GM20431 (cell line): Measurements from ENCODE around the gene SRCIN1.

Experiments
- in situ Hi-C: fragments of 300-500 bp; cut with MseI, MboI; formaldehyde crosslinking; loops from one replicate; pipeline ENCODE4 v1.15.0; 2020; ENCODE audit warnings: low sequenced_read_pairs; ENCODE audit not compliant: unreplicated experiment

SRCIN1 gene

GRCh38 chr17:38568274-38568673, 37.5 kb downstream of the SRCIN1 start:
- in situ Hi-C loops, result loop anchor here (25.0 kb wide), 1 partner anchor 94 kb away; the partner anchor contains the start of gene EPOP

- in situ Hi-C loops, result loop anchor here (25.0 kb wide), 1 partner anchor 95 kb away; the partner anchor contains the start of gene EPOP
These were observed 38.4 kb downstream of the SRCIN1 start for GRCh38 chr17:38567350-38567749.

- in situ Hi-C loops, result loop anchor here (25.0 kb wide), 1 partner anchor 96 kb away; the partner anchor contains the start of gene EPOP
These were observed 39.1 kb downstream of the SRCIN1 start for GRCh38 chr17:38566666-38567031.

- in situ Hi-C loops, result loop anchor here (25.0 kb wide), 1 partner anchor 96 kb away; the partner anchor contains the start of gene EPOP
These were observed 39.7 kb downstream of the SRCIN1 start for GRCh38 chr17:38565853-38566665.

- in situ Hi-C loops, result loop anchor here (25.0 kb wide), 1 partner anchor 97 kb away; the partner anchor contains the start of gene EPOP
These were observed 40.9 kb downstream of the SRCIN1 start for GRCh38 chr17:38564869-38565268.

- in situ Hi-C loops, result loop anchor here (25.0 kb wide), 1 partner anchor 98 kb away; the partner anchor contains the start of gene EPOP
These were observed 41.4 kb downstream of the SRCIN1 start for GRCh38 chr17:38564254-38564837.

- in situ Hi-C loops, result loop anchor here (25.0 kb wide), 1 partner anchor 99 kb away; the partner anchor contains the start of gene EPOP
These were observed 42.1 kb downstream of the SRCIN1 start for GRCh38 chr17:38563362-38564253.

GRCh38 chr17:38562903-38563302, 42.8 kb downstream of the SRCIN1 start:
- in situ Hi-C loops, result loop anchor here (25.0 kb wide), 1 partner anchor 99 kb away; the partner anchor contains the start of gene EPOP

GRCh38 chr17:38562215-38562569, 43.6 kb downstream of the SRCIN1 start:
- in situ Hi-C loops, result loop anchor here (25.0 kb wide), 1 partner anchor 100 kb away; the partner anchor contains the start of gene EPOP

- in situ Hi-C loops, result loop anchor here (25.0 kb wide), 1 partner anchor 101 kb away; the partner anchor contains the start of gene EPOP
These were observed 44.1 kb downstream of the SRCIN1 start for GRCh38 chr17:38561416-38562214.

- in situ Hi-C loops, result loop anchor here (25.0 kb wide), 1 partner anchor 102 kb away; the partner anchor contains the start of gene EPOP
These were observed 45.0 kb downstream of the SRCIN1 start for GRCh38 chr17:38560503-38561318.

GRCh38 chr17:38559880-38560230, 45.9 kb downstream of the SRCIN1 start:
- in situ Hi-C loops, result loop anchor here (25.0 kb wide), 1 partner anchor 102 kb away; the partner anchor contains the start of gene EPOP

- in situ Hi-C loops, result loop anchor here (25.0 kb wide), 1 partner anchor 103 kb away; the partner anchor contains the start of gene EPOP
These were observed 46.5 kb downstream of the SRCIN1 start for GRCh38 chr17:38559051-38559879.

- in situ Hi-C loops, result loop anchor here (25.0 kb wide), 1 partner anchor 104 kb away; the partner anchor contains the start of gene EPOP
These were observed 47.1 kb downstream of the SRCIN1 start for GRCh38 chr17:38558728-38559050.

- in situ Hi-C loops, result loop anchor here (25.0 kb wide), 1 partner anchor 104 kb away; the partner anchor contains the start of gene EPOP
These were observed 47.7 kb downstream of the SRCIN1 start for GRCh38 chr17:38557836-38558727.

GRCh38 chr17:38557396-38557795, 48.4 kb downstream of the SRCIN1 start:
- in situ Hi-C loops, result loop anchor here (25.0 kb wide), 1 partner anchor 105 kb away; the partner anchor contains the start of gene EPOP
